GM18907 (cell line): ENCODE measurements around the gene DMTF1.

ENCODE experiments used
- ATAC-seq: cut with Tn5 transposase; IDR thresholded peaks from one replicate; pipeline ENCODE4 v1.9.1; 2021; ENCODE audit warnings: mild to moderate bottlenecking, moderate library complexity; ENCODE audit not compliant: unreplicated experiment

Gene DMTF1

GRCh38 chr7:87146740-87147386 is 5.4 kb upstream of the DMTF1 start:
- no peak for ATAC-seq

- ATAC-seq = no peak
Measured at GRCh38 chr7:87147500-87147899, 4.8 kb upstream of the DMTF1 start.

DNA sequence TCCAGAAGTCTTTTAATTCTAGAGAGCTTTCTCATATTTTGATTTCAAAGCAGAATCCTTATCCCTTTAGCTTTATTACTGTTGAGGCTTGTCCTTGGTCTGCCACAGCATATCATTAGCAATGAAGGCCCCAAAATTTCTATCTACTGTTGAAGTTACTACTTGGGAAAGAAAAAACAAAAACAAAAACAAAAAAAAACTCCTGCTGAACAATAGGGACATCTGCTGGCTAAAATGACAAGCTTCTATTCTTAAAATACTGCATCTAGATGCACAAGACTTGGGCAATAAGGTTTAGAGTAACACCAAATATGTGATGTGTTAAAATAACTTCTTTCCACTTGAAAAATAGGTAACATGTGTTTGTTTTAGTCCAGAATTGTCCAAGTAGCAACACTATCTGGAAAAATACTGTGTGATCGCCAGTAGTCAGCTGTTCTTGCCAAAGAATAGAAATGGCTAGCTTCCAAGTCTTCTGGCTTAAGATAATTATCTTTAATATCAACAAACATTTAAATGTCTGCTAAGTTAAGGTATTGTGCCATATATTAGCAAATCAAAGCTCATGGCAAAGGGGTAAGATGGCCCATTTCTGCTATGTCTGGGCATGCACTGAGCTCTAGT is 3.8 kb upstream of the DMTF1 start:
- no peak for ATAC-seq

- ATAC-seq = no peak
Measured at GRCh38 chr7:87151002-87151728, 1.1 kb upstream of the DMTF1 start.

GRCh38 chr7:87151729-87152111 is 533 bp upstream of the DMTF1 start:
- ATAC-seq = peak; percentile 44

- ATAC-seq = peak; percentile 22
Measured at GRCh38 chr7:87152897-87153641, 816 bp downstream of the DMTF1 start.

DNA sequence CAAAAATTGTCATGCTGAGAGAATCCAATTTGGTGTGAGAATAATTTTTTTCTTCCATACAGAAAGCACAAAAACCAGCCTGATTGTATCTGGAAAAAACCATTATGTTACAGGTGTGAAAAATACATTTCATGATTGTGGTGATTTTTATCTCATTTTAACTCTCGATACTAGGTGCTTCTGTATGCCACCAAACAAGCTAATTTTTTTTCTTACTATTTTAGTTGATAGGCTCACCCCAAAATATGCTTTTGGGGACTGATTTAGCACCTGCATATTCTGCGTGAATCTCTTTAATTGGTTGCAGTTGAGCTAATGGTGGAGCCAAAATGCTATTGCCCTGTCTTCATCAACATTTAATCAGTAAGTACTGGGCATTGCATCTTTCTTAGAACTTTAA is 1.9 kb downstream of the DMTF1 start:
- no peak for ATAC-seq

- no peak for ATAC-seq
Measured at GRCh38 chr7:87154569-87154968, 2.3 kb downstream of the DMTF1 start.

DNA sequence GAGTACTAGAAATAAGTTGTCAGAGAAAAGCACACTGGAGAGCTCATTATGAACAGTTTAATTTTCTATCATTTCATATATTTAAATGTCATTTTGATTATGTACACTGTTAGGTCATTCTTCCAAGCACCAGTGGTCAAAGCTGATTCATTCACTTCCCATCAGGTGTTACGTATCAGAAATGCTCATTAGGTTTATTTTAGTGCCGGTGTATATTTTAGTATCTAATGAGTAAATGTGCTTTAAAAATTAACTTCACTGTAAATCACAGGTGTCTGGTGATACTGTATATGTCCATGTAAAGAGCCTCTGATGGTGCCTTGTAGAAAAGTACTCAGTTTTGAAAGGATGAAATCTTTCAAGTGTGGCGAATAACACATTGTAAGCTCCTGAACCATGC is 3.5 kb downstream of the DMTF1 start:
- no peak for ATAC-seq

GRCh38 chr7:87156709-87157108 is 4.5 kb downstream of the DMTF1 start:
- no peak for ATAC-seq

GRCh38 chr7:87159538-87159937 is 7.3 kb downstream of the DMTF1 start:
- peak; percentile 35 for ATAC-seq

DNA sequence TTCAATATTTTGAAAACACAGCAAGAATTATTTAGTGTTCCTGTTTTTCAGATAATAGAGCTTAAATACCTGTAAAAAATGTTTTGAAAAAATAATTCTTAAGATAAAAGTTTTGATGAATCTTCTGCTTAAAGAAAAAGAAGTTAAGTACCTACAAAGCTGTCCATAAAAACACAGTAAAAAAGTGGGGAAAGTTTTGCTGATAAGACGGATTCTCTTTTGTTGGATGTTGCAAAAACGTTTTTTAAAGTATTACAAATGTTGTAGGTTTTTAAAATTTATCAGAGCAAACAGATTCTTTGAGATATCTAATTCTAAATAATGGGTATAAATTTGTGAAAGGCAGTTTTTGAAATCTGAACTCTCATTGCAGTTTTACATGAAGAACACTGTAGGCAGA is 12.2 kb downstream of the DMTF1 start:
- no peak for ATAC-seq

DNA sequence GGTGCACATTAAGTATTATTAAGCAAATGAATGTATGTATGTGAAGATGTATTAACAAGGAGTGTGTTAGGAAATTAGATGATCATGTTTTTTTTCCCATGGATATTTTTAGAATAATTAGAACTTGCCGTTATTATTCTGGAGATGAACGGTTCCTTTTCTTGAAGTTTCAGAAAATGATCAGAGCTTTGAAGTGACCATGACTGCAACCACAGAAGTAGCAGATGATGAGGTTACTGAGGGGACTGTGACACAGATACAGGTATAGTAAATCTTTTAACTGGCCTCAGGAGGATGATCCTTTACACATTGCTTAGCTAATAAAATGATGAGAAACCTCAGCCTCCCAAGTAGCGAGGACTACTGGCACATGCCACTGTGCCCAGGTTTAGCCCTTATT is 18.6 kb downstream of the DMTF1 start:
- ATAC-seq = no peak

DNA sequence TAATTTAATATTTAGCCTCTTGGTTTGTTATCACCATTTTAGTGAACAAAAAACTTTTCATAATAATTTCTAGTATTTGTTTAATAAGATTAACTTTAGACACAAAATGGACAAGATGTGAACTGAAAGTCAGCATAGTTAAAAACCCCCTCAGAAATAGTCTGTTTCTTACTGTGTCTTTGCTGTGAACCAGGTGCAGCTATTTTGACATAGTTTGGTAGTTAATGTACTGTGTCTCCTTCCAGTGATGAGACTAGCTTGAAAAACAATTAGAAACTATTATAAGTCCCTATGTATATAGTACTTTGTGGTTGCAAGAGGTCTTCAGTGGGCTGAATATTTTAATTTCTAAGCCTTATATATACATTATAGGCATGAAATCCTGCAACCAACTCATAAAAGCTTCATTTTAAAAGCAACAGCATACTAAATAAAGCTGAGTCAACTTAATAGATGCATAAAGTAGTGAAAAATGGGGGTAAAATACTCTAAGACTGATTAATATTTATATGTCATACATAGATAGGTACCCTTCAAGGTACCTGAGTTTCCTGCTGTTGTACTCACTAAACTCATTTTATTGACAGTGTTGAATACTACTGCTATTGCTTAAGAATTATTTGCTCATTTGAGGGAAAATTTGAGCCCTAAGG is 19.2 kb downstream of the DMTF1 start:
- ATAC-seq = no peak

DNA sequence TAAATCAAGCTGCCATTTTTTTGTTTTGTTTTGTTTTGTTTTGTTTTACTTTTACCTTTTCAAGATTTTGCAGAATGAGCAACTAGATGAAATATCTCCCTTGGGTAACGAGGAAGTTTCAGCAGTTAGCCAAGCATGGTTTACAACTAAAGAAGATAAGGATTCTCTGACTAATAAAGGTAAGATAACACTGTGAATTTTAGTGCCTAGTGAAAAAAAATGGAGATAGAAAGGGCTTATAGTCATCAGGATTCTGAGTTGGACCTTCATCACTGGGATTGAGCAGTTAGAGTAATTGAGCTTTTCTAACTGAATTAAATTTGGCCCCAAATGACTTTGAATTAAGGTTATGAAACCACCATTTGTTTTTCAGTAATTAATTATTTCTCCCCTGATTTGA is 21.2 kb downstream of the DMTF1 start:
- ATAC-seq = no peak

DNA sequence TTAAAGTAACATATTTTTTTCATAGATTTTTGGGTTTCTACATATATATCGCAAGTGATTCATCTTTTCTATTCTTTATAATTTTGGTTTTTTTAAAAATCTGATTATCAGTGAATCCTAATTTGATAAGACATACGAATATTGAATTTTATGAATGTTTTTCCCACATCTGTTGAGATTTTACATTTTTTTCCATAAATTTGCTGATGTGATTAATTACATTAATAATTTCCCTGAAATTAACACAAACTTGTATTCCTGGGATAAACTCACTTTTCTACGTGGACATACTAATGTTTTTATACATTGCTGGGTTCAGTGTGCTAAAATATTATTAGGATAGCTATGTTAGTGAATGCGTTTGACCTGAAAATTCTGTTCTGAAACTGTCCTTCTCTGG is 26.1 kb downstream of the DMTF1 start:
- no peak for ATAC-seq

DNA sequence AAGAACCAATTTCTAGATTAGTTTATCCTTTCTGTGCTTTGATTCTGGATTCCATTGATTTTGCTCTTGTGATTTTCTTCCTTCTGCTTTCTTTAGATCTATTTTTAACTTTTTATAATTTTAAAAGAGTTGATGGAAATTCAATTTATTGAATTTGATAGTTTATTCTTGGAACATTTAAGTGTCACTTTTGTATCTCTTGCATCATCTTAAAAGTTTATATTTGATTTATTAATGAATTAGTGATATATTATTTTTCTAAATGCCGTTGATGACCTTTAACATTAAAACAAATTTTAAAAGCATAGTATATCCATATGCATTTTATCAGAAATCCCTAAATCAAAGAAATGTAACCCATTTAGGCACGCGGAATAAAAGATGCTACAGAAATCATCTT is 26.9 kb downstream of the DMTF1 start:
- no peak for ATAC-seq

DNA sequence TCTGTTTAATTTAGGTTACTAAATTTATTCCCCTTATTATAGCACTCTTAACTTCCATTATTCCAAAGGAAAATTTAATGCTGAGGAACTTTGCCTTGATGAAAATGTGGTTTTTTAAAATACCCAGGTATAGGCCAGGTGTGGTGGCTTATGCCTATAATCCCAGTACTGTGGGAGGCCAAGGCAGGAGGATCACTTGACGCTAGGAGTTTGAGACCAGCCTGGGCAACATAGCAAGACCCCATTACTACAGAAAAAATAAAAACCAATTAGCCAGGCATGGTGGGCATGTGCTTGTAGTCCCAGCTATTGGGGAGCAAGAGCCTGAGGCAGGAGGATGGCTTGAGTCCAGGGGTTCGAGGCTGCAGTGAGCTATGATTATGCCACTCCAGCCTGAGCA is 34.9 kb downstream of the DMTF1 start:
- no peak for ATAC-seq

DNA sequence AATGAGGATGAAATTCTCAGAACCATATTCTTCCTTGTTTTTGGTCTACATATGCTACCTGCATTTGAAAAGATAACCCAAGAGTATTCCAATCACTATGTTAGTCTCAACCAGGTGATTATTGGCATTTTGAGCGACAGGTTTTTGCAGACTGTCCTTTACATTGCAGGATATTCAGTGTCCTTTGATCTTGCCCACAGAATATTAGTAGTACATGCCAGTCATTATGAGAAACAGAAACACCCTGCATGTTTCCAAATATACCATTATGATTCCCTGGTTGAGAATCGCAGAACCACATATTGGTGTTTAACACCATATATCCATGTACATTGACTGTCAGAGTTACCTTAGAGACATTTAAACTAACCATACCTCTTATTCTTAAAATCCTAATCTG is 36.7 kb downstream of the DMTF1 start:
- no peak for ATAC-seq

DNA sequence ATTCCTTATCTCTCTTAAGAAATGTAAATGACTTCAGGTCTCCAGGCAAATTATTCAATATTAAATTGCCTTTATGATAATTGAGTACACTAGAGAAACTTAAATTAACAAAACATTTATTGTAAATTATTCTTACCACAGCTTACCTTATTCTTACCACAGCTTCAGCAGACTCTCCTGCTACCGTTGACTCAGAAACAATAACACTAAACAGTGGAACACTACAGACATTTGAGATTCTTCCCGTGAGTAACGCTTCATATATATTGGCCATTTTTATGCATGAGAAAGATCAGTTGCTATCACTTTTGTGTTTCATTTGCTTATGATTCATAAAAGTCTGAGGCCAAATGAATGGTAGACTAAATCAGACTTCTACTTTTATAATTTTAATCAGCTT is 38.5 kb downstream of the DMTF1 start:
- no peak for ATAC-seq

GRCh38 chr7:87192784-87193487 is 40.7 kb downstream of the DMTF1 start:
- no peak for ATAC-seq
